Activated CD4-positive, alpha-beta memory T cell treated with anti-CD3 and anti-CD28 coated beads, Interleukin-2, amount 10 ng/mL, durations not matched to agents 7 days and 5 days (primary cell): ENCODE data around the gene LDLRAD3. TPM values are rescaled to one million over a fixed set of nuclear protein-coding genes. Genes with fewer than 3 reads are reported as not detected.
A peak's percentile ranks its signal among the peaks of the same experiment; 100 is the strongest.
"Not testable (repeated sequence)": the region's sequence is repeated elsewhere in the genome, so short reads cannot be mapped to it uniquely, and the experiment has no call there.

Experiments
- CTCF ChIA-PET: fragments of 350-600 bp; sonication (Branson Sonifier 250); formaldehyde crosslinking; loops from one replicate; lab custom pipeline; 2021; ENCODE audit warnings: antibody characterized with exemption, inconsistent platforms; lab: Charles Lee
- POLR2A ChIA-PET: fragments of 350-600 bp; sonication (Branson Sonifier 250); formaldehyde crosslinking; loops from one replicate; lab custom pipeline; 2021; ENCODE audit warnings: antibody characterized with exemption; lab: Charles Lee
- DNase-seq: peaks from one replicate; pipeline ENCODE4 v3.0.0-alpha.2; 2020
- H3K27ac Mint-ChIP-seq: one replicate; pipeline ENCODE4 v1.8.0; 2021; ENCODE audit warnings: mild to moderate bottlenecking, mixed read lengths
- H3K27me3 Mint-ChIP-seq: one replicate; pipeline ENCODE4 v1.8.0; 2021; ENCODE audit warnings: mixed read lengths
- H3K36me3 Mint-ChIP-seq: one replicate; pipeline ENCODE4 v1.8.0; 2021; ENCODE audit warnings: low read depth, mixed read lengths
- H3K4me1 Mint-ChIP-seq: one replicate; pipeline ENCODE4 v1.8.0; 2021; ENCODE audit warnings: mixed read lengths
- H3K4me3 Mint-ChIP-seq: one replicate; pipeline ENCODE4 v1.8.0; 2021; ENCODE audit warnings: mild to moderate bottlenecking, mixed read lengths
- H3K9me3 Mint-ChIP-seq: one replicate; pipeline ENCODE4 v1.8.0; 2021; ENCODE audit warnings: mixed read lengths
- total RNA-seq, 2 experiments: library from RNA; stranded (reverse); gene quantifications; one replicate each; pipeline ENCODE4 v1.2.3, GENCODE V29; 2021

Gene LDLRAD3, protein sequence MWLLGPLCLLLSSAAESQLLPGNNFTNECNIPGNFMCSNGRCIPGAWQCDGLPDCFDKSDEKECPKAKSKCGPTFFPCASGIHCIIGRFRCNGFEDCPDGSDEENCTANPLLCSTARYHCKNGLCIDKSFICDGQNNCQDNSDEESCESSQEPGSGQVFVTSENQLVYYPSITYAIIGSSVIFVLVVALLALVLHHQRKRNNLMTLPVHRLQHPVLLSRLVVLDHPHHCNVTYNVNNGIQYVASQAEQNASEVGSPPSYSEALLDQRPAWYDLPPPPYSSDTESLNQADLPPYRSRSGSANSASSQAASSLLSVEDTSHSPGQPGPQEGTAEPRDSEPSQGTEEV
- not detected for total RNA-seq

DNA sequence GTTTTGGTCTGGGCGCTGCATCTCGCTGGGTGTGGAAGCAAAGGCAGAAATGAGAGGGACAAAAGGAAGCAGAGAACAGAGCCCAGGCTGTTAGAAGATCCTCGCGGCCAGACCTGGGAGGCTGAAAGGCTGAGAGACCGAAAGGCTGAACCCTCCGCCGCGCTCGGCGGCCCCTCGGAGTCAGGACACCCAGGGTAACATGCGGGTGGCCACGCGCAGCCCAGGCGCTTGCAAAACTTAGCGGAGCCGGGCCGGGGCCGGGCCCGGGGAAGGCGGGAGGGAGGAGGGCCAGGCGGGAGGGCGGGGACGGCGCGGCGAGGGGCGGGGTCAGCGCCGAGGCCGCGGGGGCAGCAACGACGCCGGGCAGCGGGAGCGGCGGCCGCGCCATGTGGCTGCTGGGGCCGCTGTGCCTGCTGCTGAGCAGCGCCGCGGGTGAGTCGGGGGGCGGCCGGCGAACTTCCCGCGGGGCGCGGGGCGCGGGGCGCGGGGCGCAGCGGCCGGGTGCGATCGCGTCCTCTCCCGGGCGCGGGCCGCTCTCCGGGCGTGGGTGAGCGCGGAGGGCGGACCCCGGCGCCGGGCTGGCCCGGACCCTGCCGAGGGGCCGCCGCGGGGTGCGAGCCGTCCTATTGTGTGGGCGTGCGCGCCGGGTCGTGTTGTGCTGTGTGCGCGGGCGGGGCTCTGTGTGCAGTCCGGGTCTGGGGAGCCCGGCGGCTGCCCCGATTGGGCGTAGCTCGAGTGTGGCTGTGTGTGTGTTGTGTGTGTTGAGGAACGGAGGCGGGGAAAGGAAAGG lies at the start of gene LDLRAD3:
Gene LDLRAD3 (plus strand): TSS at position 350 of the 790 bp plus-strand sequence. CDS start 37 bp downstream, at position 387.
- H3K27ac Mint-ChIP-seq, result no peak within 1 kb of the TSS
- H3K4me3 Mint-ChIP-seq, result peak within 1 kb of the TSS; percentile 55
- peaks cover 5% of the 10 kb centered on the region for H3K4me1 Mint-ChIP-seq
- peak; percentile 30 for DNase-seq
- CTCF ChIA-PET, result no interaction called here
- no peaks in the 10 kb centered on the region for H3K9me3 Mint-ChIP-seq
- H3K36me3 Mint-ChIP-seq, result no peaks in the 10 kb centered on the region
- POLR2A ChIA-PET, result no interaction called here
- peaks cover 39% of the 10 kb centered on the region for H3K27me3 Mint-ChIP-seq

GRCh38 chr11:35897019-35897418 lies 46.8 kb upstream of the LDLRAD3 start:
- no peak for DNase-seq
- Mint-ChIP-seq H3K9me3 (peaks cover 2% of the 10 kb centered on the region), H3K36me3 (no peaks in the 10 kb centered on the region), H3K27ac (no peak overlapping the region), H3K27me3 (no peaks in the 10 kb centered on the region), H3K4me3 (no peak overlapping the region), H3K4me1 (no peaks in the 10 kb centered on the region)
- CTCF ChIA-PET, result no interaction called here
- POLR2A ChIA-PET, result no interaction called here

- ChIA-PET CTCF (no interaction called here), POLR2A (no interaction called here)
- Mint-ChIP-seq H3K36me3 (no peaks in the 10 kb centered on the region), H3K9me3 (peaks cover 9% of the 10 kb centered on the region), H3K27me3 (peaks cover 8% of the 10 kb centered on the region), H3K4me3 (no peak overlapping the region), H3K4me1 (peaks cover 5% of the 10 kb centered on the region), H3K27ac (no peak overlapping the region)
- DNase-seq, result no peak
These were observed 40.9 kb upstream of the LDLRAD3 start for GRCh38 chr11:35902961-35903360.

DNA sequence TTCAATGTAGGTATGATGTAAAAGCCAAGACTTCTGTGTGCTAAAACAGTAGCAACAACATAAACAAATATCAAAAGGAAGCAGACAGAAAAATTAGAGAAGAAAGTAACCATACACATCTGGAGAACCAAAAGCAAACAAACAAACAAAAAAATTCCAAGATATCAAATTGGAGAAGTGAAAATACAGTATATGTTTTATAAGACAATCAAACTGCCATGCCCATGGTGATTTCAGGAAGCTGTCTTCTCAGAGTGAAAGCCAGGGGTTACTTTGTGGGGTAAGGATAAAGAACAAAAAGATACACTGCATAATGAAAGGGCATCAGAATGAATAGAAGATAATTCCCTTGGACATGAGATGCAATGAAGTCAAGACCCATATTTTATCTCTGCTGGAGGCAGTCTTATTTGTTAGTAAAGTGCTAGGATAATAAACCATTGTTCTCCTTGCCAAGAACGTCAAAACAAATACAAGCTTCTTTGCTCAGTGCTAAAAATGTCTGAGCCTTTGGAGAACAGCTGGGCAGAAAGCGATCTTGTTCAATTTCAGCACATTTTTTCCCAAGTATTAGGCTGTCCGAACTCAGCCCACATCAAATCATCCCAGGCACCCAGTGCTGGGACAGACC lies 38.1 kb upstream of the LDLRAD3 start:
- H3K36me3 Mint-ChIP-seq, result no peaks in the 10 kb centered on the region
- H3K4me3 Mint-ChIP-seq, result no peak overlapping the region
- DNase-seq, result no peak
- POLR2A ChIA-PET, result no interaction called here
- peaks cover 12% of the 10 kb centered on the region for H3K27me3 Mint-ChIP-seq
- H3K9me3 Mint-ChIP-seq, result peaks cover 9% of the 10 kb centered on the region
- H3K27ac Mint-ChIP-seq, result no peak overlapping the region
- peaks cover 8% of the 10 kb centered on the region for H3K4me1 Mint-ChIP-seq
- CTCF ChIA-PET, result no interaction called here

GRCh38 chr11:35906277-35906661 lies 37.6 kb upstream of the LDLRAD3 start:
- ChIA-PET POLR2A (no interaction called here), CTCF (no interaction called here)
- no peaks in the 10 kb centered on the region for H3K36me3 Mint-ChIP-seq
- no peak overlapping the region for H3K4me3 Mint-ChIP-seq
- peaks cover 13% of the 10 kb centered on the region for H3K27me3 Mint-ChIP-seq
- H3K4me1 Mint-ChIP-seq, result peaks cover 8% of the 10 kb centered on the region
- DNase-seq, result no peak
- no peak overlapping the region for H3K27ac Mint-ChIP-seq
- peaks cover 9% of the 10 kb centered on the region for H3K9me3 Mint-ChIP-seq

DNA sequence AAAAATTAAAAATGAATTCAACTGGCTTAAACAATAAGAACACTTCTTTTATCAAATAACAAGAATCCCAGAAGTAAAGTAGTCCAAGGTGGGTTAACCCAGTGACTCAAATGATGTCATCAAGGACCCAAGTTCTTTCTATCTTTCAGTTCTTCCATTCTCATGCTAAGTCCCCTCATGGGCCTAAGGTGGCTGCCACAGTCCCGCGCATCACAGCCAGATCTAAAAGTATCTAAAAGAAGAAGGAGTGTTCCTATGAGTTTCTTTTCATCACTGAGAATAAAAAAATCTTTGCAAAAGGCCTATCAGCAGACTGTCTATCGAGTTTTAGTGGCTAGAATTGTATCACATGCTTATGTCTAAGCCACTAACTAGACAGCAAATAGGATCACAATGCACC lies 37.2 kb upstream of the LDLRAD3 start:
- Mint-ChIP-seq H3K36me3 (no peaks in the 10 kb centered on the region), H3K27me3 (peaks cover 17% of the 10 kb centered on the region), H3K4me1 (peaks cover 8% of the 10 kb centered on the region), H3K4me3 (no peak overlapping the region), H3K9me3 (peaks cover 9% of the 10 kb centered on the region), H3K27ac (no peak overlapping the region)
- CTCF ChIA-PET, result no interaction called here
- DNase-seq, result no peak
- POLR2A ChIA-PET, result no interaction called here

GRCh38 chr11:35907648-35908431 lies 36.0 kb upstream of the LDLRAD3 start:
- ChIA-PET POLR2A (no interaction called here), CTCF (no interaction called here)
- no peak for DNase-seq
- H3K27ac Mint-ChIP-seq, result no peak overlapping the region
- H3K36me3 Mint-ChIP-seq, result no peaks in the 10 kb centered on the region
- H3K27me3 Mint-ChIP-seq, result peaks cover 18% of the 10 kb centered on the region
- peaks cover 2% of the 10 kb centered on the region for H3K9me3 Mint-ChIP-seq
- H3K4me1 Mint-ChIP-seq, result peaks cover 8% of the 10 kb centered on the region
- no peak overlapping the region for H3K4me3 Mint-ChIP-seq

GRCh38 chr11:35908432-35908771 lies 35.5 kb upstream of the LDLRAD3 start:
- POLR2A ChIA-PET, H3K9me3 Mint-ChIP-seq, CTCF ChIA-PET, H3K4me1 Mint-ChIP-seq, H3K36me3 Mint-ChIP-seq, H3K27ac Mint-ChIP-seq, H3K4me3 Mint-ChIP-seq, DNase-seq: not testable (repeated sequence)
- peaks cover 17% of the 10 kb centered on the region for H3K27me3 Mint-ChIP-seq

- Mint-ChIP-seq H3K27me3 (peaks cover 16% of the 10 kb centered on the region), H3K36me3 (no peaks in the 10 kb centered on the region), H3K4me3 (no peak overlapping the region), H3K9me3 (no peaks in the 10 kb centered on the region), H3K4me1 (peaks cover 8% of the 10 kb centered on the region), H3K27ac (no peak overlapping the region)
- ChIA-PET CTCF (no interaction called here), POLR2A (no interaction called here)
- DNase-seq, result no peak
These were observed 34.2 kb upstream of the LDLRAD3 start for GRCh38 chr11:35909511-35910265.

DNA sequence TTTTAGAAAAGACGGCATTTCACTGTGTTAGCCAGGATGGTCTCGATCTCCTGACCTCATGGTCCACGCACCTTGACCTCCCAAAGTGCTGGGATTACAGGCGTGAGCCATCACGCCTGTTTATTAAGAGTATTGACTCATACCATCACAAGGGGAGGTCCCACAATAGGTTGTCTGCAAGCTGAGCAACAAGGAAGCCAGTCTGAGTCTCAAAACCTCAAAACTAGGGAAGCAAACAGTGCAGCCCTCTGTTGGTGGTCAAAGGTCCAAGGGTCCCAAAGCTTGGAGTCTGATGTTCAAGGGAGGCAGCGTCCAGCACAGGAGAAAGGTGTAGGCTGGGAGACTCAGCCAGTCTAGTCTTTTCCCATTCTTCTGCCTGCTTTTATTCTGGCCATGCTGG lies 32.8 kb upstream of the LDLRAD3 start:
- POLR2A ChIA-PET, result no interaction called here
- CTCF ChIA-PET, result no interaction called here
- H3K4me1 Mint-ChIP-seq, result peaks cover 8% of the 10 kb centered on the region
- H3K4me3 Mint-ChIP-seq, result no peak overlapping the region
- DNase-seq, result no peak
- peaks cover 13% of the 10 kb centered on the region for H3K27me3 Mint-ChIP-seq
- no peaks in the 10 kb centered on the region for H3K9me3 Mint-ChIP-seq
- no peak overlapping the region for H3K27ac Mint-ChIP-seq
- no peaks in the 10 kb centered on the region for H3K36me3 Mint-ChIP-seq

GRCh38 chr11:35911616-35912165 lies 32.2 kb upstream of the LDLRAD3 start:
- H3K4me1 Mint-ChIP-seq, result peaks cover 8% of the 10 kb centered on the region
- H3K4me3 Mint-ChIP-seq, result no peak overlapping the region
- ChIA-PET POLR2A (no interaction called here), CTCF (no interaction called here)
- no peak for DNase-seq
- H3K27ac Mint-ChIP-seq, result no peak overlapping the region
- H3K9me3 Mint-ChIP-seq, result no peaks in the 10 kb centered on the region
- no peaks in the 10 kb centered on the region for H3K36me3 Mint-ChIP-seq
- H3K27me3 Mint-ChIP-seq, result peaks cover 12% of the 10 kb centered on the region

DNA sequence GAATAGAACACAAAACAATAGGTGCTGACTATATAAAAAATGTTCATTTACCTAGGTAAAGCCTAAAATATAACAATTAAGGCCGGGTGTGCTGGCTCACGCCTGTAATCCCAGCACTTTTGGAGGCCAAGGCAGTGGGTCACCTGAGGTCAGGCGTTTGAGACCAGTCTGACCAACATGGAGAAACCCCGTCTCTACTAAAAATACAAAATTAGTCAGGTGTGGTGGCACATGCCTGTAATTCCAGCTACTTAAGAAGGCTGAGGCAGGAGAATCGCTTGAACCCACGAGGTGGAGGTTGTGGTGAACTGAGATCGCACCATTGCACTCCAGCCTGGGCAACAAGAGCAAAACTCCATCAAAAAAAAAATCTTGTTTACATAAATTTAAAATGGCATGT lies 31.4 kb upstream of the LDLRAD3 start:
- H3K4me3 Mint-ChIP-seq, H3K27ac Mint-ChIP-seq, CTCF ChIA-PET, H3K4me1 Mint-ChIP-seq, DNase-seq, POLR2A ChIA-PET, H3K36me3 Mint-ChIP-seq, H3K9me3 Mint-ChIP-seq: not testable (repeated sequence)
- peaks cover 12% of the 10 kb centered on the region for H3K27me3 Mint-ChIP-seq
